ENCODE results near the gene EPB41.
A peak's percentile ranks its signal among the peaks of the same experiment; 100 is the strongest.

EPB41 gene

DNA sequence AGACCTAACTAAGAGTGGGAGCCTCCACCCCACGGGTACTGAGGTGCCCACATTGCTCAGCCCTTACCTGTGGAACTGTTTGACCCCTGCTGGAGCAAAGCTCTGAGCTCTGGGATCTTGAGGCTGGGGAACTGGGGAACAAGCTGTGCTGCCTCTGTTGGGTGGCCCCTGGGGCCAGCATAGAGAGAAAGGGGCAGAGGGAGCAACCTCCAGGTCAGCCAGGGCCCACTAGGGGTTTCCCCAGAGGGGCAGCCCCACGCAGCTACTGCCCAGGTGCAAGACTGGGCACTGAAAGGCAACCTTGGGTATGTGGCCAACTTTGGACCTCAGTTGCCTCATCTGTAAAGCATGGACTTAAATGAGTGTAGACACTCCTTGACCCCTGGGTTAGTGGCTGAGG lies 23.5 kb upstream of the EPB41 start:
- DNase-seq (ENCODE audit: low read depth in 2 of 2): no peak

- no peak for DNase-seq (ENCODE audit: low read depth in 2 of 2)
Observed at GRCh38 chr1:28891256-28891655, 23.1 kb upstream of the EPB41 start.

- DNase-seq (ENCODE audit: low read depth in 2 of 2): no peak
Observed at GRCh38 chr1:28893403-28894102, 20.8 kb upstream of the EPB41 start.

DNA sequence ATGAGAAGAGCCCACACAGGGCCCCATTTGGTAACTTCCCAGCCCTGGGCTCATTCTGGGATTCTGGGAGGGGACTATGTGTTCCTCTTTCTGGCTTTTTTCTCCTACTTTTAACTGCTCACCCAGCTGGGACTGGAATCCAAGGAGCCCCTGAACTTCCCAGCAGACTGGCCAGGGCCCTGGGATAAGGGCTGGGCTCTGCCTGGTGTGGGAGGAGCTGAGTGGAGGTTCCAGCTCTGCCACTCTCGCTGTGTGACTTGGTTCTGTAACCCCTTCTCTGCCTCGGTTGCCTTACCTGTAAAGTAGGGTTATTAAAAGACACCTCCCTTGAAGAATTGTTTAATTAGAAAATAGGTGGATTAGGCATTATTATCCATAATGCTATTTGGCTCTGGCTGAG lies 19.6 kb upstream of the EPB41 start:
- no peak for DNase-seq (ENCODE audit: low read depth in 2 of 2)

GRCh38 chr1:28895896-28896608 lies 18.3 kb upstream of the EPB41 start:
- no peak for DNase-seq (ENCODE audit: low read depth in 2 of 2)

DNA sequence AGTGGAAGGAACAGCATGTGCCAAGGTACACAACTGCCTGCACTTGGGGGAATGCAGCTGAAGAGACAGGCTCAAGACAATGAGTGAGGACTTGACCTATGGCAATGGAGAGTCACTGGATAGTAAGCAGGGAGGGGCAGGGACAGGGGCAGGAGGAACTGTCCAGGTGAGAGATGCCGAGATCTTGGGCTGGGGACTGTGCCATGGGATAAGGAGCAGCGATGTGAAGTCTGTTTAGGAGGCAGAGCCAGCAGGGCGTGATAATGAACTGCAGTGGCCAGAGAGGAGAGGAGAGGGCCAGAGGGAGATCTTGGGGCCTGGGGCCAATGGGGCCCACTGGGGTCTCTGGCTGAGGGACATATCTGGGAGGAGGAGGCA lies 17.8 kb upstream of the EPB41 start:
- DNase-seq (ENCODE audit: low read depth in 2 of 2): no peak

DNA sequence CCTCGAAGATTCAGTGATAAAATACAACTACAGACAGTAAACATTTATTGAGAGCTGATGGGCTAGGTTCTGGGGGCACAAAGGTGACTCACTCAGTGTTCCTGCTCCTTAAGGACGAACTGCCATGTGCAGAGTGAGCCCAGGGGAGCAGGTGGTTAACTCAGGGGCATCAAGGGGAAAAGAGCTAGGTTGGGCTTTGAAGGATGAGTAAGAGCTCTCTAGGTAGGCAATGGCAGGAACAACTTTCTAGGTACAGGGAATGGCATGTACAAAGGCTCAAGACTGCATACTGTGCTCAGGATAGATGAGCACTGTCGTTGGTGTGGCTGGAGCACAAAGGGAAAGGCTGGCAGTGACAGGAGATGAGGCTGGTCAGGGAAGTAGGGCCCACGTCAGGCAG lies 16.6 kb upstream of the EPB41 start:
- no peak for DNase-seq (ENCODE audit: low read depth in 2 of 2)

GRCh38 chr1:28898405-28898881 lies 15.9 kb upstream of the EPB41 start:
- DNase-seq (ENCODE audit: low read depth in 2 of 2): no peak

DNA sequence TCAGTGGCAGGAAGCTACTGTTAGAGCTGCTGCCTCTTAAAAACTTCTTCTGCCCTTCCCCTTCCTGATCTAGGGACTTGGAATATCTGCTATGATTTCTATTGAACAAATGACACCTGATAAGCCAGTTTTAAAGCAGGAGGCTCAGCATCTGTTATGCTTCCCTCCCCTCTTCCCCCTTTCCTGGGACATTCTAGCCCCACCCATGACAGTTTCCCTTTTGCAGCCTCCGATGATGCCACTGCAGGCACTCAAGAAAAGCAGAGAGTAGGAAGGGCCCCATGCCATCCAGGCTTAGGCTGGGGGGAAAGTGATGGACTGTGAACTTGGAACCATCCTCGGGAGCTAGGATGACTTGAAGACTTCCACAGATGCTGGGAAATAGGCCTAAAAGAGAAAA lies 15.1 kb upstream of the EPB41 start:
- no peak for DNase-seq (ENCODE audit: low read depth in 2 of 2)

DNA sequence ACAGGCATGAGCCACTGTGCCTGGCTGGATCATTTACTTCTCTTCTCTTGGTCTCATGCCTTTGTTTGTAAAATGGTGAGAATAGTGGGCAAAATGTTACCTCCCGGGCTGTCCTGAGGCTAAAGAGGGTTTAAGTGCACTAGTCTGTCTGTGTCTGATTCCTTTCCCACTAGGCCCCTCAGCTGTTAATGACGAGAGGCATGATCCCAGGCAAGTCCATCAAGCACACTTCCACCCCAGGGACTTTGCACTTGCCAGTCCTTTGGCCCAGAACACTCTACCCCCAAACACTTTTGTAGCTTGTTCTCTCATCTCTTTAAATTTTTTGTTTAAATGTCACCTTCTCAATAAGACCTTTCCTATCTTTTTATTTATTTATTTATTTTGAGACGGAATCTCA lies 13.8 kb upstream of the EPB41 start:
- DNase-seq (ENCODE audit: low read depth in 2 of 2): no peak

DNA sequence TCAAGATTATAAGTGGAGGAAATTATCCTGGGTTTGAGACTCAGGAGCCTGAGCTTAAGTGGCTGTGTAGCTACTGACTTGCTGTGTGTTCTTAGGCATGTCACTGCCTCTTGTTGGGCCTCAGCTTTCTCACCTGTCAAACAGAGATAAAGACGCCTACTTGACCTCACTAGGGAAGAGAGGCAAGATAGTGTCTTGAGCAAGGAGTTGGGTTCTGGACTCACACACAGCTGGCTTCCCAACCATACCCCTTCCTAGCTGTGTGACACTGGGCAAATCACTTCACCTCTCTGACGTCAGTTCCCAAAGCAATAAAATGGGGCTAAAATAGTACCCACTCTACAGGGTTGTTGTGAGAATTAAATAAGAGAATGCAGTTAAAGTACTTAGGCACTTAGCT lies 11.6 kb upstream of the EPB41 start:
- no peak for DNase-seq (ENCODE audit: low read depth in 2 of 2)

DNA sequence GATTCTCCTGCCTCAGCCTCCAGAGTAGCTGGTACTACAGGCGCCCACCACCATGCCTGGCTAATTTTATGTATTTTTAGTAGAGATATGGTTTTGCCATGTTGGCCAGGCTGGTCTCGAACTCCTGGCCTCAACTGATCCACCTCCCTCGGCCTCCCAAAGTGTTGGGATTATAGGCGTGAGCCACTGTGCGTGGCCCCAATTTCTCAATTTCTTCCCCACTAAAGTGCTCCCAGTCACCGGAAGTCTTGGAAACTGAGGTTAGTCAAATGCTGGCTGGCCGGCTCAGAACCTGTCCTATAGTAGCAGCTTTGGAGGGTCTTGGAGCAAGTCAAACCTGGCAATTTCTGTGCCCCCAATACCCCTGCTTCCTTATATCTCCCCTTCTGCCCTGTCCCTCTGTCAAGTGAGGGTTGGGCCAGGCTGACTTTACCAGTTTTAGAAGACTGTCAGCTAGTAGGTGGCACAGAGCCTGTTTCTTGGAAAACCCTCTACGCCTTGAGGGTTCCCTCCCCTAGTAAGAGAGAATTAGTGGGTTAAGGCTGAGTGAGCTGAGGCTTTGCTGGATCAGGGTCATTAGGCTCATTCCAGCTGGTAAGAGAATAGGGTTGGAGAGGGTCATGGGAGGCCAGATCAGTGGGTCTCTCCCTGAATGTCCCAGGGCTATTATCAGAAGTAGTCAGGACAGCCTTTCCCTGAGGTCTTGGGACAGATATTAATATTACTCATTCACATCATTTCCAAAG lies 8.3 kb upstream of the EPB41 start:
- DNase-seq (ENCODE audit: low read depth in 2 of 2): no peak

DNA sequence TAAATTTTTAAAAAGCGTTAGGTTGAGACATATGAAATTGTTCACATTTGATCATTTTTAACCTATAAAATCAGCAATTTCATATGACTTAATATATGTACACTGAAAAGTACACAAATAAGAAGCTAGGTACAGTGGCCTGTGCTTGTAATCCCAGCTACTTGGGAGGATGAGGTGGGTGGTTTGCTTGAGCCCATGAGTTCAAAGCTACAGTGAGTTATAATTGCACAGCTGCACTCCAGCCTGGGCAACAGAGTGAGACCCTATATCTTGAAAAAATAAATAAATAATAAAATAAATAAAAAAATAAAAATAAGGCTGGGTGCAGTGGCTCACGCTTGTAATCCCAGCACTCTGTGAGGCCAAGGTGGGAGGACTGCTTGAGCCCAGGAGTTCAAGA lies 5.2 kb upstream of the EPB41 start:
- no peak for DNase-seq (ENCODE audit: low read depth in 2 of 2)

- no peak for DNase-seq (ENCODE audit: low read depth in 2 of 2)
Observed at GRCh38 chr1:28910379-28911115, 3.8 kb upstream of the EPB41 start.

GRCh38 chr1:28913786-28914227 lies 562 bp upstream of the EPB41 start:
- DNase-seq (ENCODE audit: low read depth in 2 of 2): no peak

GRCh38 chr1:28915031-28915895 lies 894 bp downstream of the EPB41 start:
- DNase-seq (ENCODE audit: low read depth in 2 of 2): peak; percentile 10 to 31

DNA sequence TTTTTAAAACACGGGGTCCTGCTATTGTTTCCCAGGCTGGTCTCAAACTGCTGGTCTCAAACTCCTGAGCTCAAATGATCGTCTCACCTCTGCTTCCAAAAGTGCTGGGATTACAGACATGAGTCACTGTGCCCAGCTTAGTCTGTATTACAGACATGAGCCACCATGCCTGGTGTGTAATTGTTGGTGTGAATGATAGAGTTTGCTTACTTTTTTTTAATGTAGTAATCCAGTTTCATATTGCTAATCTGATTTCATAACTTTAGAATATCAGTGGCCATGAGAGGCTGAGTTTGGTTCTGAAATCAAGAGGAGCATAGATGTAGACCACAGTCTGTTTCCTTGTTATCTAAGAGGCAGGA lies 3.4 kb downstream of the EPB41 start:
- DNase-seq (ENCODE audit: low read depth in 2 of 2): peak; percentile 16 to 24

DNA sequence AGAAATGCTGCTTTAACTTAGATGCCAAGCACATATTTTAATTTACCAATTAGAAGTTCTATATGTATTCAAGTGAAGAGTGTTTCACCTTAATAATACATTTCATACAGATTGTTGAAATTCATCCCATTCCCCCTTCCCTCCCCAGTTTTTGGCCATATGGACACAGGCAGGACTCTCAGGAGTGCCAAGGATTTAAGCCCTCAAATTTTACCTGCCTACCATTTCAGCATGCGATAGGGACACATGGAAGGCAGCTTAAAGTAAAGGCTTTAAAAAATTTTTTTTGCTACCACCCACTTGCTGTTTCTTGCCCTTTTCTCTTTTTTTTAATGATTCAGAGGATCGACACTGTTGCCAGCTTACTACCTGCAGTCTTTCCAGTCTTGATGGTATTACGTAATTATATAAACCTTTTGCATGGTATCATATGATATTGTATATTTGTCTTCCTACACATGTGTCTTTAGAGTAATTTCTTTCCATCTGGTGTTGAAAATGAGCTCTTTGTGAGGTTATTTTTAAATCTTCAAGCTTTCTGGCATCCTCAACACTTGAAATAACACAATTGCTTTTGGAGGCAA lies 7.0 kb downstream of the EPB41 start:
- DNase-seq (ENCODE audit: low read depth in 2 of 2): no peak

- no peak for DNase-seq (ENCODE audit: low read depth in 2 of 2)
Observed at GRCh38 chr1:28925350-28925891, 11.1 kb downstream of the EPB41 start.

DNA sequence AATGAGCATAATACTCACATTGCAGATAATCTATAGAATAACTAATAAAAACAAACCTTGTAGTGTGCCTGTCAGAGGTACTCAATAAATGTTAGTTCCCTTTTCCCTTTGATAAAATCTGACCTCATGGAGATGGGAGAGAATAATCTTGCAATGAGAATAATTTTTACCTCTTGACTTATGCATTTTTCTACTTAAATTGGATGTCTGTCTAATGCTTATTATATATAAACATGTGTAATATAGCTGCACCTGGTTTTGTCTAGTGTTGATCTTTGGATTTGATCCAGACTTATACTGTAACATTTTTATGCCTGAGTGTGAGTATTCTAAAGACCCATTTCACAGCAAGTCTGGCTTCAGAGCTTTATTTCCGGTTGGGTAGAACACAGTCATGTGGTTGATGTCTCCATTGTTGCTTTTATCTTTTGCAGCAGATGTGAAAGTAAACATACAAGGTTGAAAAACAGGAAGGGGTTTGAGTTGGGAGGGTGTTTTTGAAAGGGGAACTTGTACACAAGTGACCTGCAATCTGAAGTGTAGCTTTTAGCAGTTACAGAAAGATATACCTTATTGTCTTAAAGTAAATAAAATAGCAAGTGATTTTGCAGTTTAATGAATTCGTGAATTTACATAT lies 12.4 kb downstream of the EPB41 start:
- DNase-seq (ENCODE audit: low read depth in 2 of 2): no peak

All from stimulated activated CD4-positive, alpha-beta T cell treated with anti-CD3 and anti-CD28 coated beads, Interleukin-15, amount 100 ng/mL, for 48 hours (primary cell).